Stomach (tissue), 4 donors: Measurements from ENCODE around the gene BTF3L4.

Experiments
- CTCF ChIP-seq, 7 experiments: fragments of 450-650 bp in 4 of 7; fragments of 200-600 bp in 3 of 7; sonication (generic) in 3 of 7; IDR thresholded peaks; one replicate each; pipeline ENCODE4 v1.5.1; 2016 to 2019; ENCODE audit warnings: antibody characterized with exemption in 7 of 7, control low read depth in 2 of 7, mild to moderate bottlenecking in 1 of 7
- EP300 ChIP-seq: sonication (generic); formaldehyde crosslinking; IDR thresholded peaks from one replicate; pipeline ENCODE4 v1.6.1; 2017; ENCODE audit warnings: antibody characterized with exemption
- POLR2A ChIP-seq, 4 donors: fragments of 450-650 bp; IDR thresholded peaks; one replicate each; pipeline ENCODE4 v1.6.1; 2016; ENCODE audit warnings: antibody characterized with exemption in 4 of 4, control low read depth in 2 of 4, mild to moderate bottlenecking in 1 of 4, moderate library complexity in 1 of 4
- POLR2AphosphoS5 ChIP-seq, 3 donors: sonication (generic); formaldehyde crosslinking; IDR thresholded peaks; one replicate each; pipeline ENCODE4 v1.6.1; 2016; ENCODE audit warnings: antibody characterized with exemption in 3 of 3

GRCh38 chr1:52102336-52103013 is 46.4 kb downstream of the BTF3L4 start:
- TF ChIP-seq POLR2A (IDR thresholded peaks at IDR 0.05) (no peak), CTCF (IDR thresholded peaks at IDR 0.05) (no peak), POLR2AphosphoS5 (IDR thresholded peaks at IDR 0.05) (no peak), EP300 (no peak)
